Renal cortex interstitium (tissue), 11 donors: Measurements from ENCODE around the gene AQP1. TPM values are rescaled to one million over a fixed set of nuclear protein-coding genes. Genes with fewer than 3 reads are reported as not detected.

ENCODE experiments used
- DNase-seq, 11 donors: peaks; one replicate each; pipeline ENCODE4 v3.0.0-alpha.2; 2013; ENCODE audit warnings: low read depth in 9 of 11, low spot score in 4 of 11; ENCODE audit errors: extremely low read depth in 1 of 11
- polyA plus RNA-seq, 3 donors: library from polyadenylated mRNA; unstranded; fragments of 120-200 nt; gene quantifications; one replicate each; pipeline ENCODE4 v1.2.1, GENCODE V29; 2013; ENCODE audit not compliant: insufficient read length in 3 of 3

AQP1 gene
- polyA plus RNA-seq, 3 donors: 200 to 225 (median 222) TPM

GRCh38 chr7:30926313-30926712 lies 14.7 kb downstream of the AQP1 start:
- DNase-seq: no peak

GRCh38 chr7:30927040-30927439 lies 15.4 kb downstream of the AQP1 start:
- no peak for DNase-seq

- no peak for DNase-seq
These were observed 15.9 kb downstream of the AQP1 start for GRCh38 chr7:30927559-30927958.

GRCh38 chr7:30928254-30928872 lies 16.7 kb downstream of the AQP1 start:
- no peak for DNase-seq

- DNase-seq: no peak
These were observed 18.0 kb downstream of the AQP1 start for GRCh38 chr7:30929686-30930085.

GRCh38 chr7:30930621-30931020 lies 19.0 kb downstream of the AQP1 start:
- no peak for DNase-seq

GRCh38 chr7:30931161-30931928 lies 19.7 kb downstream of the AQP1 start:
- DNase-seq: no peak

GRCh38 chr7:30931929-30932540 lies 20.4 kb downstream of the AQP1 start:
- DNase-seq: no peak

- no peak for DNase-seq
These were observed 20.9 kb downstream of the AQP1 start for GRCh38 chr7:30932562-30932961.

- DNase-seq: no peak
These were observed 21.7 kb downstream of the AQP1 start for GRCh38 chr7:30933124-30933974.

- no peak for DNase-seq
These were observed 22.6 kb downstream of the AQP1 start for GRCh38 chr7:30934225-30934624.

GRCh38 chr7:30934732-30935568 lies 23.3 kb downstream of the AQP1 start:
- DNase-seq: no peak

- no peak for DNase-seq
These were observed 23.9 kb downstream of the AQP1 start for GRCh38 chr7:30935569-30935877.

- DNase-seq: no peak
These were observed 25.1 kb downstream of the AQP1 start for GRCh38 chr7:30936650-30937245.

GRCh38 chr7:30937416-30937815 lies 25.8 kb downstream of the AQP1 start:
- DNase-seq: no peak

- DNase-seq: peak; percentile 57 to 76 (median 68)
These were observed 27.0 kb downstream of the AQP1 start for GRCh38 chr7:30938435-30939316.

- DNase-seq: no peak
These were observed 30.1 kb downstream of the AQP1 start for GRCh38 chr7:30941582-30942323.
